GM12801 (cell line): Measurements from ENCODE around the gene CT45A3.
"Not testable (repeated sequence)": the region's sequence is repeated elsewhere in the genome, so short reads cannot be mapped to it uniquely, and the experiment has no call there.

Experiments
- CTCF ChIP-seq: IDR thresholded peaks from one replicate; pipeline ENCODE4 v1.5.1; 2011; ENCODE audit warnings: control low read depth; ENCODE audit not compliant: insufficient read length; ENCODE audit errors: extremely low read depth

Gene CT45A3

GRCh38 chrX:135713183-135713689 lies 54.8 kb downstream of the CT45A3 start, which contains the start of gene CT45A1:
CT45A1 (plus strand) TSS chrX:135713639; CDS start chrX:135718941, 5,302 bp downstream.
- TF ChIP-seq CTCF, result not testable (repeated sequence)
